GM12872 (cell line): ENCODE data around the gene ABCC5.

Experiments used
- CTCF ChIP-seq: IDR thresholded peaks from 3 replicates; pipeline ENCODE4 v1.5.1; 2011; ENCODE audit warnings: low read depth, mild to moderate bottlenecking, low read length, moderate library complexity; ENCODE audit not compliant: insufficient read depth

Gene ABCC5

GRCh38 chr3:184029443-184029842 is 11.8 kb upstream of the ABCC5 start:
- TF ChIP-seq CTCF: no peak

- TF ChIP-seq CTCF: no peak
Observed at GRCh38 chr3:184022323-184022722, 4.6 kb upstream of the ABCC5 start.

GRCh38 chr3:184018424-184018973 is 815 bp upstream of the ABCC5 start:
- no peak for TF ChIP-seq CTCF

GRCh38 chr3:184016811-184017671 is 643 bp downstream of the ABCC5 start:
- peak; percentile 82 for TF ChIP-seq CTCF

GRCh38 chr3:184016169-184016570 is 1.5 kb downstream of the ABCC5 start:
- TF ChIP-seq CTCF: no peak

GRCh38 chr3:184015381-184016019 is 2.2 kb downstream of the ABCC5 start:
- TF ChIP-seq CTCF: no peak
